Activated CD8-positive, alpha-beta memory T cell treated with anti-CD3 and anti-CD28 coated beads, Interleukin-2, amount 50 U/mL, for 1 hour (primary cell): ENCODE results near the gene IFNB1.

ENCODE experiments used
- DNase-seq: peaks from one replicate; pipeline ENCODE4 v3.0.0-alpha.2; 2020; ENCODE audit errors: extremely low read depth

IFNB1 gene

DNA sequence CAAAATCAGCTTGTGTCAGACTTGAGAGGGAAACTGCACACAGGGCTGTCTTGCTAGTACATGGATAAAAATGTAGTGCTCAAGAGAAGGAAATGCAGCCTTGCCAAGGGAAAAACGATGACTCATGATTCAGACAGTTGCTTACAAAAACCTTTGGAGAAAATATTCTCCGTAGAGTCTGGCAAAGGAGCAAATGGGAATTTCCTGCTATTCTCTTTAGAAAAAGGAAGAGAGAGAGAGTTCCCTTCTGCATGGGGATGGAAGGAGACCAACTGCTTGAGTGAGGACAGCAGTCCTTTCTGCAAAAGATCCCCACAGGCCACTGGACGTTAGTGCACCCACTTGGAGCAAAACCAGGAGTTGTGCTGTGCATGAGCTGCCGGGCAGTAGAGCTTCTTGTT, 7.6 kb downstream of the IFNB1 start:
- no peak for DNase-seq

DNA sequence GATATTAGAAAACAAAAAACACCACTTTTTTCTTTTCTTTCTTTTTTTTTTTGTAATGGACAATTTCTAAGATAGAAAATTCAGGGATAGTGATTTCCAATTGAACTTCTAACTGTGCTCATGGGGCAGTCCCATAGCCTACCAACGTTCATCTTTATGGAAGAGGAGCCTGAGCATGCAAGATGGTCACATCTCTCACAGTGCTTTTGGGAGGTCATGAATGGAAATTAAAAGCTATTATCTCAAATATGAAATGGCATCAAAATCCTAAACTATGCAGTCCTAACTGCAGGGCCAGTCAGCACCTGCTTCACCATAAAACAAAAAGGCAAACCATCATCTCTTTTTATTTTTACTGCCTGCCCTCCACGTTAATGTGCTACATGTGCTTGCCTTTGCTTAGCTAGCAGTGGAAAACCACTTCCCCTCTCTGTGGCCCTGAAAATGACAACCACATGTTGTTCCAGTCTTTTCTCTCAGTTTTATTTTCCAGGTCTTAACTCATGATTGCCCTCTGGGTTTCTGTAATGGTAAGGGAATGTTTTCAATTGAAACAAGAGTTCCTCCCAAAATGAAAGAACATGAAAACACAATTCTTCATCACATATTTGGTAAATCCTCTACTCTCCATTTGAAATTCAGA, 16.7 kb downstream of the IFNB1 start:
- DNase-seq, result no peak

DNA sequence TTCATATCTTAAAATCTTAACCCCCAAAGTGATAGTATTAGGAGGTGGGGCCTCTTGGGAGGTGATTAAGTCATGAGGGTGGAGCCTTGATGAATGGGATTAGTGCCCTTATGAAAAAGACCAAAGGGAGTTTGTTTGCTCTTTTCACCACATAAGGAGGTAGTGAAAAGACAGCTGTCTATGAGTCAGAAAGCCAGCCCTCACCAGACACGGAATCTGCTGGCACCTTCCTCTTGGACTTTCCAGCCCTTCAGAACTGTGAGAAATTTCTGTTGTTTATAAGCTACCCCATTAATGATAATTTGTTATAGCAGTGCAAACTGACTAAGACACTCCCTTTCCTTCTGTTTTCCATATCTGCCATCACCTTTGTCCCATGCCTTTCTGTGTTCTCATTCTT, 20.8 kb downstream of the IFNB1 start:
- DNase-seq, result no peak

DNA sequence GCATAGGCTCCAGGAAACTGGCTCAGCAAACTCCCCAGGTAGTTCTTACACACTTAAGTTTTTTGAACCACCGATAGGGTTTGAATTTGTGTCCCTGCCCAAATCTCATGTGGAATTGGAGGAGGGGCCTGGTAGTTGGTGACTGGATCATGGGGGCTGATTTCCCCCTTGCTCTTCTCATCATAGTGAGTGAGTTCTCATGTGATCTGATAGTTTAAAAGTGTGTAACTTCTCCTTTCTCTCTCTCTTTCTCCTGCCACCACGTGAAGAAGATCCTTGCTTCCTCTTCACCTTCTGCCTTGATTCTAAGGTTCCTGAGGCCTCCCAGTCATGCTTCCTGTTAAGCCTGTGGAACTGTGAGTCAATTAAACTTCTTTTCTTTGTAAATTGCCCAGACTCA, 23.9 kb downstream of the IFNB1 start:
- no peak for DNase-seq

DNA sequence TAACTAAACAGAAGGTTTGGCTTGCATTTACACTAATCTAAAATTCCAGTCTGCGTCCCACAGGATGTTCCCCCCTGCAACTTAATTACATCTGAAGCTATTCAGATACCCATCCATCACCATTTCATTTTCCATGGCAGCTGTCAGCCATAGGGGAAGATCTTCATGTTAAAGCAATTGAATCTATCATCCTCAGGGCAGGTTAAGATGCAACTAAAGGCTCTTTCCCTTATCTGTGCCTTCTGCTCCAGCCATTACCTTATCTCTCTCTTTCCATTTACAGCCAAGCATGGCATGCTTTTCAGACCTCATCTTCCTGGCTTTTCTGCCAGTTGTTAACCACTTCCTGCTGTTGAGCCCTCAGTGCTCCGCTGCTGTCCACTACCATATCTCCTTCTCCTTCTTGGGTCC, 30.5 kb downstream of the IFNB1 start:
- no peak for DNase-seq

DNA sequence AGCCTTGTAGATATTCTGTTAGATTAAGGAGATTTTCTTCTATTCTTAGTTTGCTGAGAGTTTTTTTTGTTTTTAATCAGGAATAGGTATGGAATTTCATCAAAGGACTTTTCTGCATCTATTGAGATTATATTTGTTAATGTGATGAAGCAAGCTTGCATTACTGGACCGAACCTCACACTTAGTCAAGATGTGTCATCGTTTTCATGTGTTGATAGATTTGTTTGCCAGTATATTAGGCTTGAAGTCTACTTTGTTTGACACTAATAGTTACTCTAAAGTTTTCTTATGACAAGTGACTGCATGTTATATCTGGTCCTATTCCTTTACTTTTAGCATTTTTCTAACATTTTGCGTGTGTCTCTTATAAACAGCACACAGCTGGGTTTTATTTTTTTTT, 33.9 kb downstream of the IFNB1 start:
- no peak for DNase-seq

DNA sequence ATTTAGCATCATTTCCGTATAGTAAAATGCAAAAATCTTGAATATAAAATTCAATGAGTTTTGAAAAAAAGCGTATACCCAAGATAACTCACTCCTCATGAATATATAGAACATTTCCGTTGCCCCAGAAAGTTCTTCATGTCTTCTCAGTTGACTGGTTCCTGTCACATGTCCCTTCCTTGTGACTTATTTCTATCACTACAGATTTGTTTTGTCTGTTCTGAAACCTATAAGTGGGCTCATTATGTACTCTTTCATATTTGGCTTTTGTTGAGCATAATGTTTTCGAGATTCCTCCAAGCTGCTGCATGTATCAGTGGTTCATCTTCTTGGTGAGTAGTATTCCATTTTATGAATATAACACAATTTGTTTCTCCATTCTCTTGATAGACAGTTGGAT, 35.3 kb downstream of the IFNB1 start:
- DNase-seq, result no peak

DNA sequence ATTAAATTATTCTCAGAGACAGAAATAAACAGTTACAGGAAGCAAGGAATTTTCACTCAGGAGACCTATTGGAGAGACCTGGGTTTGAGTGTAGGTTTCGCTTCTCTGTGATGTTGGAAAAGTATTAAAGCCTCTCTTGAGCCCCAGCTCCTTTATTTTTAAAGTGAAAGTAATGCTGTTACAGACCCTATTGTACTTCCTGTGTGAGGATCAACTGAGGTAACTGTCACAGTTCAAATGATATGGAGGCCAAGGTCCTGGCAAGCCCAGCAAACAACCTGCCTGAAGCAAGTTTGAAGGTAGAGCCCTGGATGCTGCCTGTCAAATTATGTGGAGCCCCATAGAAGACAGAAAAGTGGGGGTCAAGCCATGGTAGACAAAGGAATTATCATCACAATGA, 38.4 kb downstream of the IFNB1 start:
- DNase-seq, result no peak

DNA sequence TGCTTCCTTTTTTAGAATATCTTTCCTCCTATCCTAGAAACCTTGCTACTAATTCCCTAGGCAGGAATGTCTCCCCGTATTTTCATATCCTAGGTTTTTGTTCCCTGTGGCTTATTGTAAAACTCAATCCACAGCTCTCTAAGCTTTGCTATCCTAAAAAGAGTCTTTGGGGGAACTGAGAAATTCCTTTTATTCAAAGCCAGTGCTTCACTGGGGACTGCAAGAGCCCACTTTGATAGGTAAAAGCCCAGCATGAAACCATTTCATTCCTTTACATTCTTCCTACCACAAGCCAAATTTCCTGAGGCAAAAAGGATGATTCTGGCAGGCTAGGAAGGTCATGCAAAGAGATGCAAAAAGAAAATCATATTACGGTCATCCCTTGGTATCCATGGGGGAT, 40.5 kb downstream of the IFNB1 start:
- DNase-seq, result no peak

DNA sequence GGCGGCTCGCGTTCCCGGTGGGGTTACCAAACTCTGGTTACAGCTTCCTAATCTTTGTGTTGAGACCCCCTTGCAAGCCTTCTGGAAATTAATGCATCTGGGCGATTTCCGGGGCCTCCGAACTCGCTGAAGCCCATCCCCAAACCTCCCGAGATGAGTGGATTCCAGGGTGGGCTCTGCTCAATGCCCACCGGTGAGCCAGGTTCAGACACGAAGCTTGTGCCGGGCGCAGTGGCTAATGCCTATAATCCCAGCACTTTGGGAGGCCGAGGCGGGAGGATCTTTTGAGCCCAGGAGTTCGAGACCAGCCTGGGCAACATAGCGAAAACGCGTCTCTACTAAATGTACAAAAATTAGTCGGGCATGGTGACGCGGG, 45.9 kb downstream of the IFNB1 start:
- DNase-seq, result no peak

DNA sequence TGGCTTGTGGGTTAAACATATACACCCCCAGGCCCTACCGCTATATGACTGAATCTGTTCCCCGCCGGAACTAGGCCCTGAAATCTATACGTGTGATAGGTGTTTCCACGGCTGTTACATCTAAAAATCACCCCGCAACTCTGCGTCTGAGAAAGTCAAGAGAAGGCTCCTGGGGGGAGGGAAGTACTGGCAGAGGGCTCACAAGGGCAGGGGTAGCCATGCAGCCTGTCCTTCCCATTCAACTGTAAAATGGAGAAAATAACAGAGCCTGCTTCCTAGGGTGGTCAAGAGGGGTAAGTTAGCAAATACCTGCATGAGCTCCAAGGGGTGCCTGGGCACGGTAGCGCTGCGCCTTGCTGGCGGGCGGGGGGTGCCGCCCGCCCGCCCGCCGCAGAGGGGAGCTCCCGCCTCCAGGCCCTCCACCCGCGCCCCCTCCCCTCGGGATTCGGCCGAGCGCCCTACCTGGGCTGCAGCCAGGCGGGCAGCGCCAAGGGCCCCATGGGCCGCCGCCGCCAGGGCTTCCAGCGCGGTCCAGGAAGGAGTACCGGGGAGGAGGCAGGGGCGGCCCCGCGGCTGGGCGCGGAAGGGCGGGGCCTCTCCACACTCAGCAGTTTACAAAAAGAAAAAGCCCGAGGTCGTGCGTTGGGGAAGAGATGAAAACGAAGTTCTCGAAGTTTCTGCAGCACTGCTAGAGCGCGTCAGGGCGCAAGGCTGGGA, 46.5 kb downstream of the IFNB1 start, which contains the start of gene HACD4:
TSS of gene HACD4 (minus strand) at position 550 of the 717 bp plus-strand sequence. CDS start at position 500, 50 bp downstream.
- DNase-seq, result no peak

DNA sequence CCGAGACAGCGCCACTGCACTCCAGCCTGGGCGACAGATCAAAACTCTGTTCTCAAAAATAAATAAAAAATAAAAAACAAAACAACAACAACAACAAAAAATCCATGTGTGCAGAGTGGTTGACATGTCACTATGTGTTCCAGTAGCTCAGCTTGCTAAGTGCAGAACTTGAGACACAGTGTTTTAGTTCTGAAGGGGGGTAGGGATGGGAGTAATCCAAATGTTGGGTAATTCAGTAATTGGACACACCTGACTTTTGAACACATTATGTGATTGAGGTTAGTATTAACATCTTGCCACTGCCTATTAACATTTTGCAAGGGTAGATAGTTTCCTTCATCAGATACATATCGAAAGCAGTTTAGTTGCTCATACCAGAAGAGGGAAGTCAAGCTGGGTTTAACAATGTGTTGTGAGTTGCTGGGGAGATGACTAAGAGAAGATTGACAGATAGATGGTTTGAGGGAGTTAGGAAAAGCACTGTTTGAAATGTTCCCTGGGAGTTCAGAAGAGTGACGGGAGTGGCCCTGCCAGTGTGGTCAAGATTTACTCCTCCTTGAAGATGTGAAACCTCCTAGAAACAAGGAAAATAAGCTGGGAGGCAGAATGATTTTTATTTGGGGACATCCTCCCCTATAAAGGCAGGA, 47.2 kb downstream of the IFNB1 start:
- DNase-seq, result no peak

DNA sequence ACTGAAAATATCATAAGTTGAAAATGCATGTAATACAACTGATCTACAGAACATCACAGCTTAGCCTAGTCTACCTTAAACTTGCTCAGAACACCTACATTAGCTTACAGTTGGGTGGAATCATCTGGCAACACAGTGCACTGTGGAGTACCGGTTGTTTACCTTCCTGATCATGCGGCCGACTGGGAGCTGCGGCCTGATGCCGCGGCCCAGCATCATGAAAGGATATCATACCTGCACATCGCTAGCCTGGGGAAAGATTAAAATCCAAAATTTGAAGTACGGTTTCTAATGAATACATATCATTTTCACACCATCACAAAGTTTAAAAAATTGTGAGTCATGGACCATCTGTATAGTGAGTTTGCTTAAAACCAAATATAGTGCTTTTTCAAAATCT, 48.1 kb downstream of the IFNB1 start:
- no peak for DNase-seq

DNA sequence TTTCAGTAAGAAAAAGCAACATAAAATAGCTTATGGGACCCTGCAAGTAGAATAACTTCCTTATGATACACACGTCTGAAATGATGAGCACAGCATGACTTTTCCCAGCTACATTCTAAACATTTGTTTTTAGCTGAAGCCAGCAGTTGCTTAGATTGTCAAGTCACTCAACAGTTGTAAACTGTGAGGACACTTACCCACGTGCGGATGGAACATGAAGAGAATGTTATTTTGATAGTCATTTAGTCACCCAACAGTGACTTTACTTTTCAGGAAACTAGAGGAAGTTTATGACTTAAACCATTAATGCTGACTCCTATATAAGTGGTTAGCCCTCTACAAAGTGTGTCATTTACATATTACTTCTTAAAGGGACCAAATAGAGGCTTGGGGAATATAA, 49.3 kb downstream of the IFNB1 start:
- no peak for DNase-seq

DNA sequence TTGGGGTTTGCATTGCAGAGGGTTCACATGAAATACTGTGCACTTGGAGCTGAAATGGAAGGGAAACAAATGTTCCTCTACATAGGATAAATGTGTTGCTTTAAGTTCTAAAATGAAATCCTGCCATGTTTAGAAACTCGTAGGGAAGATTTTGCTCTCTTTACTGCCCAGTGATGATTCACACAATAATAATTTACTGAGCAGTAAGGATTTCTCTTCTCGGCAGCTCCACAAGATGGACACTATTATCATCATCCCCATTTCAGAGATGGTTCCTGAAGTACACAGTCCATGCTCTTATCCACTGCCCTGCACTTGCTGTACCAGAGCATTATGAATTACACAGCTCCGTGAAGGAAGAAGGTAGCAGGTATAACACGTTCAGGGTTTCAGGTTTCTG, 50.4 kb downstream of the IFNB1 start:
- DNase-seq, result no peak
